NOMO-1 (cell line): Measurements from ENCODE around the gene KAT2A.

Experiments used
- DNase-seq, 2 experiments: peaks; one replicate each; lab custom pipeline; 2025; ENCODE audit not compliant: unreplicated experiment in 2 of 2; lab: John Stamatoyannopoulos, UW

KAT2A gene

DNA sequence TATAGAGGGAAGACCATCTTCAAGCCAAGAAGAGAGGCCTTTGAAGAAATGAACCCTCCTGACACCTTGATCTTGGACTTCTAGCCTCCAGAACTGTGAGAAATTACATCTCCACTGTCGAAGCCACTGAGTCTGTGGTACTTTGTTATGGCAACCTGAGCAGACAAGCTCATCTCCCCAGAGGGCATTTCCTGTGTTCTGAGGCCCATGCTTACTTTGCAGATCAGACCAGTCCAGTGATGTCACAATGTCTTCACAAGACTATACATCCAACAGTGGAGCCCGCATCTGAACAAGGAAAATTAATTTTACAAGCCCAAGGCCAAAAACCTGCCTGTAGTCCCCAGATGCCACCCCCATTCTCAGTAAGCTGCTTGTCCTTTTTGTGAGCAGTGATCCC is 56.0 kb downstream of the KAT2A start:
- DNase-seq, result no peak
